Measurements from ENCODE around the gene SPPL3.

Gene SPPL3

DNA sequence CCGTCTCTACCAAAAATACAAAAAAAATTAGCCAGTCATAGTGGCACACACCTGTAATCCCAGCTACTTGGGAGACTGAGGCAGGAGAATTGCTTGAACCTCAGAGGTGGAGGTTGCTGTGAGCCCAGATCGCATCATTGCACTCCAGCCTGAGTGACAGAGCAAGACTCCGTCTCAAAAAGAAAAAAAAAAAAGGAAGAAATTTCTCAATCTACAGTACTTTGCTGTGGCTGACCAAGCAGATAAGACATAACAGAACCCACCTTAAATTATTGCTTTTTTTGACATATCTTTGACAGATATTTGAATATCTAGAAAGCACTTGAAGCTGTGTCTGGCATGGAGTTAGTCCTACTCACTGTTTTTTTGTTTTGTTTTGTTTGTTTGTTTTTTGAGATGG is 39.3 kb upstream of the SPPL3 start:
- ATAC-seq: no peak
- TF ChIP-seq, protein P1, sequence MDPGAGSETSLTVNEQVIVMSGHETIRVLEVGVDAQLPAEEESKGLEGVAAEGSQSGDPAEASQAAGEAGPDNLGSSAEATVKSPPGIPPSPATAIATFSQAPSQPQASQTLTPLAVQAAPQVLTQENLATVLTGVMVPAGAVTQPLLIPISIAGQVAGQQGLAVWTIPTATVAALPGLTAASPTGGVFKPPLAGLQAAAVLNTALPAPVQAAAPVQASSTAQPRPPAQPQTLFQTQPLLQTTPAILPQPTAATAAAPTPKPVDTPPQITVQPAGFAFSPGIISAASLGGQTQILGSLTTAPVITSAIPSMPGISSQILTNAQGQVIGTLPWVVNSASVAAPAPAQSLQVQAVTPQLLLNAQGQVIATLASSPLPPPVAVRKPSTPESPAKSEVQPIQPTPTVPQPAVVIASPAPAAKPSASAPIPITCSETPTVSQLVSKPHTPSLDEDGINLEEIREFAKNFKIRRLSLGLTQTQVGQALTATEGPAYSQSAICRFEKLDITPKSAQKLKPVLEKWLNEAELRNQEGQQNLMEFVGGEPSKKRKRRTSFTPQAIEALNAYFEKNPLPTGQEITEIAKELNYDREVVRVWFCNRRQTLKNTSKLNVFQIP (CRISPR knock-in tag; IDR thresholded peaks at IDR 0.05; ENCODE audit: borderline replicate concordance, low read depth): no peak
- TF ChIP-seq OSR1 (CRISPR knock-in tag; IDR thresholded peaks at IDR 0.05) (no peak), RARB (CRISPR knock-in tag; IDR thresholded peaks at IDR 0.05) (no peak), ZNF70 (CRISPR knock-in tag; IDR thresholded peaks at IDR 0.05) (no peak), TOX (CRISPR knock-in tag; IDR thresholded peaks at IDR 0.05; ENCODE audit: borderline replicate concordance) (no peak), CSDC2 (CRISPR knock-in tag; IDR thresholded peaks at IDR 0.05) (no peak), BACH2 (CRISPR knock-in tag; IDR thresholded peaks at IDR 0.05; ENCODE audit: borderline replicate concordance) (no peak), ZC3H10 (CRISPR knock-in tag; IDR thresholded peaks at IDR 0.05) (no peak), ZNF8 (CRISPR knock-in tag; IDR thresholded peaks at IDR 0.05) (no peak), ARNTL (CRISPR knock-in tag; IDR thresholded peaks at IDR 0.05; ENCODE audit: borderline replicate concordance, low read depth) (no peak), ESRRG (CRISPR knock-in tag; IDR thresholded peaks at IDR 0.05) (no peak), ZFP3 (CRISPR knock-in tag; IDR thresholded peaks at IDR 0.05) (no peak), ZFP30 (CRISPR knock-in tag; IDR thresholded peaks at IDR 0.05) (no peak), ZNF565 (CRISPR knock-in tag; conservative IDR thresholded peaks at IDR 0.05; ENCODE audit: low read depth) (no peak), TCF4 (CRISPR knock-in tag; IDR thresholded peaks at IDR 0.05; ENCODE audit: borderline replicate concordance) (no peak), SNAI2 (CRISPR knock-in tag; IDR thresholded peaks at IDR 0.05) (no peak)
- TF ChIP-seq, protein P2, sequence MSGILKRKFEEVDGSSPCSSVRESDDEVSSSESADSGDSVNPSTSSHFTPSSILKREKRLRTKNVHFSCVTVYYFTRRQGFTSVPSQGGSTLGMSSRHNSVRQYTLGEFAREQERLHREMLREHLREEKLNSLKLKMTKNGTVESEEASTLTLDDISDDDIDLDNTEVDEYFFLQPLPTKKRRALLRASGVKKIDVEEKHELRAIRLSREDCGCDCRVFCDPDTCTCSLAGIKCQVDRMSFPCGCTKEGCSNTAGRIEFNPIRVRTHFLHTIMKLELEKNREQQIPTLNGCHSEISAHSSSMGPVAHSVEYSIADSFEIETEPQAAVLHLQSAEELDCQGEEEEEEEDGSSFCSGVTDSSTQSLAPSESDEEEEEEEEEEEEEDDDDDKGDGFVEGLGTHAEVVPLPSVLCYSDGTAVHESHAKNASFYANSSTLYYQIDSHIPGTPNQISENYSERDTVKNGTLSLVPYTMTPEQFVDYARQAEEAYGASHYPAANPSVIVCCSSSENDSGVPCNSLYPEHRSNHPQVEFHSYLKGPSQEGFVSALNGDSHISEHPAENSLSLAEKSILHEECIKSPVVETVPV (CRISPR knock-in tag; IDR thresholded peaks at IDR 0.05): no peak
- TF ChIP-seq, protein P3, sequence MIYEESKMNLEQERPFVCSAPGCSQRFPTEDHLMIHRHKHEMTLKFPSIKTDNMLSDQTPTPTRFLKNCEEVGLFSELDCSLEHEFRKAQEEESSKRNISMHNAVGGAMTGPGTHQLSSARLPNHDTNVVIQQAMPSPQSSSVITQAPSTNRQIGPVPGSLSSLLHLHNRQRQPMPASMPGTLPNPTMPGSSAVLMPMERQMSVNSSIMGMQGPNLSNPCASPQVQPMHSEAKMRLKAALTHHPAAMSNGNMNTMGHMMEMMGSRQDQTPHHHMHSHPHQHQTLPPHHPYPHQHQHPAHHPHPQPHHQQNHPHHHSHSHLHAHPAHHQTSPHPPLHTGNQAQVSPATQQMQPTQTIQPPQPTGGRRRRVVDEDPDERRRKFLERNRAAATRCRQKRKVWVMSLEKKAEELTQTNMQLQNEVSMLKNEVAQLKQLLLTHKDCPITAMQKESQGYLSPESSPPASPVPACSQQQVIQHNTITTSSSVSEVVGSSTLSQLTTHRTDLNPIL (CRISPR knock-in tag; IDR thresholded peaks at IDR 0.05; ENCODE audit: low read depth): no peak
- TF ChIP-seq, protein P4, sequence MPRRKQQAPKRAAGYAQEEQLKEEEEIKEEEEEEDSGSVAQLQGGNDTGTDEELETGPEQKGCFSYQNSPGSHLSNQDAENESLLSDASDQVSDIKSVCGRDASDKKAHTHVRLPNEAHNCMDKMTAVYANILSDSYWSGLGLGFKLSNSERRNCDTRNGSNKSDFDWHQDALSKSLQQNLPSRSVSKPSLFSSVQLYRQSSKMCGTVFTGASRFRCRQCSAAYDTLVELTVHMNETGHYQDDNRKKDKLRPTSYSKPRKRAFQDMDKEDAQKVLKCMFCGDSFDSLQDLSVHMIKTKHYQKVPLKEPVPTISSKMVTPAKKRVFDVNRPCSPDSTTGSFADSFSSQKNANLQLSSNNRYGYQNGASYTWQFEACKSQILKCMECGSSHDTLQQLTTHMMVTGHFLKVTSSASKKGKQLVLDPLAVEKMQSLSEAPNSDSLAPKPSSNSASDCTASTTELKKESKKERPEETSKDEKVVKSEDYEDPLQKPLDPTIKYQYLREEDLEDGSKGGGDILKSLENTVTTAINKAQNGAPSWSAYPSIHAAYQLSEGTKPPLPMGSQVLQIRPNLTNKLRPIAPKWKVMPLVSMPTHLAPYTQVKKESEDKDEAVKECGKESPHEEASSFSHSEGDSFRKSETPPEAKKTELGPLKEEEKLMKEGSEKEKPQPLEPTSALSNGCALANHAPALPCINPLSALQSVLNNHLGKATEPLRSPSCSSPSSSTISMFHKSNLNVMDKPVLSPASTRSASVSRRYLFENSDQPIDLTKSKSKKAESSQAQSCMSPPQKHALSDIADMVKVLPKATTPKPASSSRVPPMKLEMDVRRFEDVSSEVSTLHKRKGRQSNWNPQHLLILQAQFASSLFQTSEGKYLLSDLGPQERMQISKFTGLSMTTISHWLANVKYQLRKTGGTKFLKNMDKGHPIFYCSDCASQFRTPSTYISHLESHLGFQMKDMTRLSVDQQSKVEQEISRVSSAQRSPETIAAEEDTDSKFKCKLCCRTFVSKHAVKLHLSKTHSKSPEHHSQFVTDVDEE (CRISPR knock-in tag; IDR thresholded peaks at IDR 0.05): no peak

DNA sequence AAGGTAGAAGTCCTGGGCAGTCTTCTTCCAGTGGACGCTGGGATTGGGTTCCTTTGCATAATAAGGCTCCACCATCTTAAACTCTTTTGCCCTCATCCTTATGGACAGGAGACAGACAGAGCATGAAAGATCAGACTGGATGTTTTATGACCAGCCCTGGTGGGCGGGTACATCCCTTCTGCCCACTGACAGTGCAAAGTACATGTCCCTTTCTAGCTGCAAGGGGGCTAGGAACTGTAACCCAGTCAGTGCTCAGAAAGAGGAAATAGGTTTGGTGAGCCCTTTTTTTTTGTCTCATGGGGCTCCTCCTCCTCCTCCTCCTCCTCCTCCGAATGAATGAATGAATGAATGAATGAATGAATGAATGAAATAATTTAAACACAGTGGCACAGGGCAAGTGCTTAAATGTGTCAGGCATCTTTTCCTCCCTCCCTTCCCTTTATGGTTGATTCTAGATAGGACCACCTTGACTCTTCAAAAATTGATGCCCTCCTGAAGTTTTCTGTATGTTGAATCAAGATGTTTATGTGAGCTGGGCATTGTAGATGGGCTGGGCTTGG is 37.8 kb upstream of the SPPL3 start:
- ATAC-seq: no peak
- TF ChIP-seq, protein P4 (CRISPR knock-in tag; IDR thresholded peaks at IDR 0.05): no peak
- no peak for TF ChIP-seq RARB (CRISPR knock-in tag; IDR thresholded peaks at IDR 0.05)
- no peak for TF ChIP-seq ZFP3 (CRISPR knock-in tag; IDR thresholded peaks at IDR 0.05)
- no peak for TF ChIP-seq TOX (CRISPR knock-in tag; IDR thresholded peaks at IDR 0.05; ENCODE audit: borderline replicate concordance)
- TF ChIP-seq BACH2 (CRISPR knock-in tag; IDR thresholded peaks at IDR 0.05; ENCODE audit: borderline replicate concordance): no peak
- TF ChIP-seq, protein P5, sequence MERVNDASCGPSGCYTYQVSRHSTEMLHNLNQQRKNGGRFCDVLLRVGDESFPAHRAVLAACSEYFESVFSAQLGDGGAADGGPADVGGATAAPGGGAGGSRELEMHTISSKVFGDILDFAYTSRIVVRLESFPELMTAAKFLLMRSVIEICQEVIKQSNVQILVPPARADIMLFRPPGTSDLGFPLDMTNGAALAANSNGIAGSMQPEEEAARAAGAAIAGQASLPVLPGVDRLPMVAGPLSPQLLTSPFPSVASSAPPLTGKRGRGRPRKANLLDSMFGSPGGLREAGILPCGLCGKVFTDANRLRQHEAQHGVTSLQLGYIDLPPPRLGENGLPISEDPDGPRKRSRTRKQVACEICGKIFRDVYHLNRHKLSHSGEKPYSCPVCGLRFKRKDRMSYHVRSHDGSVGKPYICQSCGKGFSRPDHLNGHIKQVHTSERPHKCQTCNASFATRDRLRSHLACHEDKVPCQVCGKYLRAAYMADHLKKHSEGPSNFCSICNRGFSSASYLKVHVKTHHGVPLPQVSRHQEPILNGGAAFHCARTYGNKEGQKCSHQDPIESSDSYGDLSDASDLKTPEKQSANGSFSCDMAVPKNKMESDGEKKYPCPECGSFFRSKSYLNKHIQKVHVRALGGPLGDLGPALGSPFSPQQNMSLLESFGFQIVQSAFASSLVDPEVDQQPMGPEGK (CRISPR knock-in tag; IDR thresholded peaks at IDR 0.05; ENCODE audit: borderline replicate concordance): no peak
- TF ChIP-seq GLIS3 (CRISPR knock-in tag; IDR thresholded peaks at IDR 0.05): no peak
- TF ChIP-seq, protein P2 (CRISPR knock-in tag; IDR thresholded peaks at IDR 0.05): no peak
- no peak for TF ChIP-seq ZC3H10 (CRISPR knock-in tag; IDR thresholded peaks at IDR 0.05)
- no peak for TF ChIP-seq TCF4 (CRISPR knock-in tag; IDR thresholded peaks at IDR 0.05; ENCODE audit: borderline replicate concordance)
- TF ChIP-seq CSDC2 (CRISPR knock-in tag; IDR thresholded peaks at IDR 0.05): no peak
- no peak for TF ChIP-seq ZFP30 (CRISPR knock-in tag; IDR thresholded peaks at IDR 0.05)
- TF ChIP-seq, protein P3 (CRISPR knock-in tag; IDR thresholded peaks at IDR 0.05; ENCODE audit: low read depth): no peak
- TF ChIP-seq OSR1 (CRISPR knock-in tag; IDR thresholded peaks at IDR 0.05): no peak
- no peak for TF ChIP-seq PPARA (CRISPR knock-in tag; IDR thresholded peaks at IDR 0.05; ENCODE audit: borderline replicate concordance)
- TF ChIP-seq ARNTL (CRISPR knock-in tag; IDR thresholded peaks at IDR 0.05; ENCODE audit: borderline replicate concordance, low read depth): no peak
- TF ChIP-seq ESRRG (CRISPR knock-in tag; IDR thresholded peaks at IDR 0.05): no peak
- no peak for TF ChIP-seq ZNF565 (CRISPR knock-in tag; conservative IDR thresholded peaks at IDR 0.05; ENCODE audit: low read depth)
- no peak for TF ChIP-seq ZNF70 (CRISPR knock-in tag; IDR thresholded peaks at IDR 0.05)

Measured in SK-N-SH treated with all-trans-retinoic acid at 6 μM for 48 hours (cell line).